ENCODE data around the gene PAGR1. TPM values are rescaled to one million over a fixed set of nuclear protein-coding genes. Genes with fewer than 3 reads are reported as not detected.
A peak's percentile ranks its signal among the peaks of the same experiment; 100 is the strongest.

The PAGR1 gene
- total RNA-seq, 1 experiment from 2014 or later: 117 TPM

GRCh38 chr16:29810699-29811169, 5.2 kb upstream of the PAGR1 start:
- no peak for DNase-seq (ENCODE audit: low read depth)
- in situ Hi-C loops (cut with HindIII; ENCODE audit: low pct_unique_long_range_greater_than_20kb, low sequenced_read_pairs): no loop called here

- in situ Hi-C loops (cut with HindIII; ENCODE audit: low pct_unique_long_range_greater_than_20kb, low sequenced_read_pairs): no loop called here
- DNase-seq (ENCODE audit: low read depth): peak; percentile 96
Observed at GRCh38 chr16:29811170-29811895, 4.6 kb upstream of the PAGR1 start.

- in situ Hi-C loops (cut with HindIII; ENCODE audit: low pct_unique_long_range_greater_than_20kb, low sequenced_read_pairs): no loop called here
- no peak for DNase-seq (ENCODE audit: low read depth)
Observed at GRCh38 chr16:29811896-29812665, 3.9 kb upstream of the PAGR1 start, which contains the start of gene PRRT2. Gene PRRT2, plus strand, starts transcription at chr16:29812193. Its CDS starts 862 bp downstream, at chr16:29813055.

- no peak for DNase-seq (ENCODE audit: low read depth)
- in situ Hi-C loops (cut with HindIII; ENCODE audit: low pct_unique_long_range_greater_than_20kb, low sequenced_read_pairs): no loop called here
Observed at GRCh38 chr16:29812754-29813643, 3.0 kb upstream of the PAGR1 start.

- DNase-seq (ENCODE audit: low read depth): no peak
- in situ Hi-C loops (cut with HindIII; ENCODE audit: low pct_unique_long_range_greater_than_20kb, low sequenced_read_pairs): no loop called here
Observed at GRCh38 chr16:29813644-29814562, 2.0 kb upstream of the PAGR1 start.

GRCh38 chr16:29814592-29814991, 1.4 kb upstream of the PAGR1 start:
- DNase-seq (ENCODE audit: low read depth): no peak
- in situ Hi-C loops (cut with HindIII; ENCODE audit: low pct_unique_long_range_greater_than_20kb, low sequenced_read_pairs): no loop called here

- in situ Hi-C loops (cut with HindIII; ENCODE audit: low pct_unique_long_range_greater_than_20kb, low sequenced_read_pairs): no loop called here
- DNase-seq (ENCODE audit: low read depth): no peak
Observed at GRCh38 chr16:29815032-29815721, 775 bp upstream of the PAGR1 start.

GRCh38 chr16:29816694-29817441, 916 bp downstream of the PAGR1 start:
- in situ Hi-C loops (cut with HindIII; ENCODE audit: low pct_unique_long_range_greater_than_20kb, low sequenced_read_pairs): no loop called here
- DNase-seq (ENCODE audit: low read depth): peak; percentile 83

- DNase-seq (ENCODE audit: low read depth): no peak
- in situ Hi-C loops (cut with HindIII; ENCODE audit: low pct_unique_long_range_greater_than_20kb, low sequenced_read_pairs): no loop called here
Observed at GRCh38 chr16:29818082-29818481, 2.1 kb downstream of the PAGR1 start.

- in situ Hi-C loops (cut with HindIII; ENCODE audit: low pct_unique_long_range_greater_than_20kb, low sequenced_read_pairs): no loop called here
- no peak for DNase-seq (ENCODE audit: low read depth)
Observed at GRCh38 chr16:29819506-29819905, 3.6 kb downstream of the PAGR1 start.

GRCh38 chr16:29820271-29820701, 4.3 kb downstream of the PAGR1 start, which contains the start of gene MVP:
Gene MVP, plus strand, starts transcription at chr16:29820462. Its CDS starts 10,088 bp downstream, at chr16:29830550.
- in situ Hi-C loops (cut with HindIII; ENCODE audit: low pct_unique_long_range_greater_than_20kb, low sequenced_read_pairs): no loop called here
- DNase-seq (ENCODE audit: low read depth): peak; percentile 68

GRCh38 chr16:29820730-29821642, 5.0 kb downstream of the PAGR1 start:
- in situ Hi-C loops (cut with HindIII; ENCODE audit: low pct_unique_long_range_greater_than_20kb, low sequenced_read_pairs): no loop called here
- DNase-seq (ENCODE audit: low read depth): peak; percentile 79

- peak; percentile 74 for DNase-seq (ENCODE audit: low read depth)
- in situ Hi-C loops (cut with HindIII; ENCODE audit: low pct_unique_long_range_greater_than_20kb, low sequenced_read_pairs): no loop called here
Observed at GRCh38 chr16:29821643-29822115, 5.7 kb downstream of the PAGR1 start.

- DNase-seq (ENCODE audit: low read depth): peak; percentile 79
- in situ Hi-C loops (cut with HindIII; ENCODE audit: low pct_unique_long_range_greater_than_20kb, low sequenced_read_pairs): no loop called here
Observed at GRCh38 chr16:29824589-29825144, 8.7 kb downstream of the PAGR1 start.
